ENCODE measurements around the gene ANK3.

DNA sequence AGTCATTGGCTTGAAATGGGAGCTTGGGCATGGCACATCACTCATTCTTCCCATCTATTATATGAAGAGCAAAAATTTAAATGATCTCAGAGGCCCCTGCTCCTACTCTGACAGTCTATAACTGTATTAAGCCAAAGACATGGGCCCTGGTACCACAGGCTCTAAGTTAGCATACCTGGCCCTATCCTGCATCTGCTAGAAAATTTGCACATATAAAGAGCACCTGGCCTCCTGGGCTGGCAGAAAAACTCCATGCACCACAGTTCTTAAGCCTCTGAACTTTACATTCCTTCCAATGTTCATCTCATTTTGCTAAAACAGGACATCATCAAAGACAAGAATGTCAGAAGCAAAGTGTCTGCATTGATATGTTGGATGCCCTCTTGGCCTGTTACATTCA is 29.6 kb upstream of the ANK3 start:
- TF ChIP-seq, protein P1, sequence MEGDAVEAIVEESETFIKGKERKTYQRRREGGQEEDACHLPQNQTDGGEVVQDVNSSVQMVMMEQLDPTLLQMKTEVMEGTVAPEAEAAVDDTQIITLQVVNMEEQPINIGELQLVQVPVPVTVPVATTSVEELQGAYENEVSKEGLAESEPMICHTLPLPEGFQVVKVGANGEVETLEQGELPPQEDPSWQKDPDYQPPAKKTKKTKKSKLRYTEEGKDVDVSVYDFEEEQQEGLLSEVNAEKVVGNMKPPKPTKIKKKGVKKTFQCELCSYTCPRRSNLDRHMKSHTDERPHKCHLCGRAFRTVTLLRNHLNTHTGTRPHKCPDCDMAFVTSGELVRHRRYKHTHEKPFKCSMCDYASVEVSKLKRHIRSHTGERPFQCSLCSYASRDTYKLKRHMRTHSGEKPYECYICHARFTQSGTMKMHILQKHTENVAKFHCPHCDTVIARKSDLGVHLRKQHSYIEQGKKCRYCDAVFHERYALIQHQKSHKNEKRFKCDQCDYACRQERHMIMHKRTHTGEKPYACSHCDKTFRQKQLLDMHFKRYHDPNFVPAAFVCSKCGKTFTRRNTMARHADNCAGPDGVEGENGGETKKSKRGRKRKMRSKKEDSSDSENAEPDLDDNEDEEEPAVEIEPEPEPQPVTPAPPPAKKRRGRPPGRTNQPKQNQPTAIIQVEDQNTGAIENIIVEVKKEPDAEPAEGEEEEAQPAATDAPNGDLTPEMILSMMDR (IDR thresholded peaks at IDR 0.05): no peak
- TF ChIP-seq, protein P2, sequence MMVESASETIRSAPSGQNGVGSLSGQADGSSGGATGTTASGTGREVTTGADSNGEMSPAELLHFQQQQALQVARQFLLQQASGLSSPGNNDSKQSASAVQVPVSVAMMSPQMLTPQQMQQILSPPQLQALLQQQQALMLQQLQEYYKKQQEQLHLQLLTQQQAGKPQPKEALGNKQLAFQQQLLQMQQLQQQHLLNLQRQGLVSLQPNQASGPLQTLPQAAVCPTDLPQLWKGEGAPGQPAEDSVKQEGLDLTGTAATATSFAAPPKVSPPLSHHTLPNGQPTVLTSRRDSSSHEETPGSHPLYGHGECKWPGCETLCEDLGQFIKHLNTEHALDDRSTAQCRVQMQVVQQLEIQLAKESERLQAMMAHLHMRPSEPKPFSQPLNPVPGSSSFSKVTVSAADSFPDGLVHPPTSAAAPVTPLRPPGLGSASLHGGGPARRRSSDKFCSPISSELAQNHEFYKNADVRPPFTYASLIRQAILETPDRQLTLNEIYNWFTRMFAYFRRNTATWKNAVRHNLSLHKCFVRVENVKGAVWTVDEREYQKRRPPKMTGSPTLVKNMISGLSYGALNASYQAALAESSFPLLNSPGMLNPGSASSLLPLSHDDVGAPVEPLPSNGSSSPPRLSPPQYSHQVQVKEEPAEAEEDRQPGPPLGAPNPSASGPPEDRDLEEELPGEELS (CRISPR knock-in tag; IDR thresholded peaks at IDR 0.05): no peak
- TF ChIP-seq ZNF317 (CRISPR knock-in tag; IDR thresholded peaks at IDR 0.05; ENCODE audit: borderline replicate concordance, low read depth) (no peak), TEAD4 (CRISPR knock-in tag; IDR thresholded peaks at IDR 0.05) (no peak), ESRRA (CRISPR knock-in tag; IDR thresholded peaks at IDR 0.05; ENCODE audit: borderline replicate concordance) (no peak), GABPB1 (CRISPR knock-in tag; IDR thresholded peaks at IDR 0.05) (no peak), JUN (CRISPR knock-in tag; IDR thresholded peaks at IDR 0.05) (no peak), PRDM15 (CRISPR knock-in tag; IDR thresholded peaks at IDR 0.05) (no peak), FOXK1 (CRISPR knock-in tag; IDR thresholded peaks at IDR 0.05) (no peak), ZNF232 (CRISPR knock-in tag; IDR thresholded peaks at IDR 0.05) (no peak)
- TF ChIP-seq, protein P3, sequence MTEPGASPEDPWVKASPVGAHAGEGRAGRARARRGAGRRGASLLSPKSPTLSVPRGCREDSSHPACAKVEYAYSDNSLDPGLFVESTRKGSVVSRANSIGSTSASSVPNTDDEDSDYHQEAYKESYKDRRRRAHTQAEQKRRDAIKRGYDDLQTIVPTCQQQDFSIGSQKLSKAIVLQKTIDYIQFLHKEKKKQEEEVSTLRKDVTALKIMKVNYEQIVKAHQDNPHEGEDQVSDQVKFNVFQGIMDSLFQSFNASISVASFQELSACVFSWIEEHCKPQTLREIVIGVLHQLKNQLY (CRISPR knock-in tag; IDR thresholded peaks at IDR 0.05): no peak

Data from WTC11 (cell line).